SK-N-SH (cell line): ENCODE measurements around the gene MILR1. TPM values are rescaled to one million over a fixed set of nuclear protein-coding genes. Genes with fewer than 3 reads are reported as not detected.

Experiments used
- CTCF ChIA-PET: fragments of 300-600, 350-600 bp; formaldehyde crosslinking; extraction: SDS; loops from one replicate; lab custom pipeline; 2021; lab: Yijun Ruan, JAX
- POLR2A ChIA-PET: fragments of 350-600 bp; sonication (Branson Sonifier 250); formaldehyde crosslinking; extraction: SDS; loops from one replicate; lab custom pipeline; 2020; ENCODE audit warnings: antibody characterized with exemption, inconsistent platforms; lab: Yijun Ruan, JAX
- DNase-seq: peaks from one replicate; pipeline ENCODE4 v3.0.0; 2012
- H2AFZ ChIP-seq: fragments of 200-600 bp; sonication (generic); 2 replicates; pipeline ENCODE4 v1.8.1; 2016; ENCODE audit warnings: antibody characterized with exemption, mild to moderate bottlenecking, low read depth
- H3F3A ChIP-seq: fragments of 200-600 bp; sonication (generic); replicated peaks from 2 replicates; pipeline ENCODE3; 2016; ENCODE audit warnings: antibody characterized with exemption, mild to moderate bottlenecking; ENCODE audit not compliant: insufficient read depth
- H3K27ac ChIP-seq, 2 experiments: fragments of 200-500 bp in 1 of 2; fragments of 200-600 bp in 1 of 2; sonication (Bioruptor generic) in 1 of 2; sonication (generic), shearing (Covaris generic) in 1 of 2; 2 replicates each; pipeline versions ENCODE4 v1.5.1 to v1.6.1; 2014 to 2016; ENCODE audit warnings: low read depth in 2 of 2, inconsistent platforms in 1 of 2, low read length in 1 of 2, mild to moderate bottlenecking in 1 of 2, mixed read lengths in 1 of 2
- H3K27me3 ChIP-seq: fragments of 200-600 bp; sonication (generic), shearing (Covaris generic); 2 replicates; pipeline ENCODE4 v1.6.1; 2016; ENCODE audit warnings: mixed run types; ENCODE audit not compliant: insufficient read depth
- H3K36me3 ChIP-seq, 2 experiments: fragments of 200-500 bp in 1 of 2; fragments of 200-600 bp in 1 of 2; sonication (Bioruptor generic) in 1 of 2; sonication (generic) in 1 of 2; replicated peaks in 1 of 2; 2 replicates each; pipeline versions ENCODE3 to v1.5.1; 2014 to 2016; ENCODE audit warnings: low read length in 1 of 2, mild to moderate bottlenecking in 1 of 2; ENCODE audit not compliant: insufficient read depth in 2 of 2, control insufficient read depth in 1 of 2
- H3K4me1 ChIP-seq, 2 experiments: fragments of 200-500 bp in 1 of 2; fragments of 200-600 bp in 1 of 2; sonication (Bioruptor generic) in 1 of 2; sonication (generic), shearing (Covaris generic) in 1 of 2; 2 replicates each; pipeline versions ENCODE4 v1.5.1 to v1.6.1; 2014 to 2016; ENCODE audit warnings: low read depth in 1 of 2, low read length in 1 of 2, mixed run types in 1 of 2; ENCODE audit not compliant: insufficient read depth in 2 of 2, control insufficient read depth in 1 of 2
- H3K4me2 ChIP-seq: fragments of 200-600 bp; sonication (generic), shearing (Covaris generic); 2 replicates; pipeline ENCODE4 v1.6.1; 2017; ENCODE audit warnings: mixed run types
- H3K4me3 ChIP-seq, 2 experiments: fragments of 200-500 bp in 1 of 2; fragments of 200-600 bp in 1 of 2; sonication (Bioruptor generic) in 1 of 2; sonication (generic), shearing (Covaris generic) in 1 of 2; 2 replicates each; pipeline versions ENCODE4 v1.5.1 to v1.8.1; 2014 to 2016; ENCODE audit warnings: low read depth in 2 of 2, inconsistent platforms in 1 of 2, low read length in 1 of 2, mild to moderate bottlenecking in 1 of 2, mixed read lengths in 1 of 2, moderate library complexity in 1 of 2
- H3K79me2 ChIP-seq: fragments of 200-600 bp; sonication (generic); 2 replicates; pipeline ENCODE4 v1.8.1; 2017; ENCODE audit warnings: mild to moderate bottlenecking; ENCODE audit not compliant: insufficient read depth
- H3K9ac ChIP-seq: fragments of 200-600 bp; sonication (generic); 2 replicates; pipeline ENCODE4 v1.6.1; 2017; ENCODE audit warnings: mixed run types
- H3K9me2 ChIP-seq: fragments of 200-600 bp; sonication (generic); 2 replicates; pipeline ENCODE4 v1.6.1; 2017; ENCODE audit warnings: mixed run types
- H3K9me3 ChIP-seq: fragments of 200-600 bp; sonication (generic); 2 replicates; pipeline ENCODE4 v1.6.1; 2017; ENCODE audit warnings: mixed run types, mild to moderate bottlenecking, moderate library complexity
- H4K20me1 ChIP-seq: fragments of 200-600 bp; sonication (generic); 2 replicates; pipeline ENCODE4 v1.6.1; 2017; ENCODE audit warnings: mild to moderate bottlenecking, mixed run types; ENCODE audit not compliant: insufficient read depth
- ELF1 ChIP-seq: IDR thresholded peaks from 2 replicates; pipeline ENCODE4 v1.4.0; 2012
- EP300 ChIP-seq, 2 experiments: IDR thresholded peaks; 2 replicates each; pipeline versions ENCODE4 v1.4.0 to v1.6.1; 2012; ENCODE audit warnings: borderline replicate concordance in 1 of 2, low read depth in 1 of 2, low read length in 1 of 2
- FOSL2 ChIP-seq: IDR thresholded peaks from 2 replicates; pipeline ENCODE4 v1.4.0; 2012; ENCODE audit warnings: low read depth, mild to moderate bottlenecking, moderate library complexity, borderline replicate concordance
- FOXM1 ChIP-seq: IDR thresholded peaks from 2 replicates; pipeline ENCODE4 v1.4.0; 2012; ENCODE audit warnings: low read depth, mild to moderate bottlenecking
- GABPA ChIP-seq: IDR thresholded peaks from 2 replicates; pipeline ENCODE4 v1.4.0; 2012; ENCODE audit warnings: low read depth, mild to moderate bottlenecking
- GATA2 ChIP-seq: sonication (generic); formaldehyde crosslinking; IDR thresholded peaks from 2 replicates; pipeline ENCODE4 v1.5.0; 2020; ENCODE audit warnings: mild to moderate bottlenecking, missing genetic modification reagents
- NRF1 ChIP-seq: IDR thresholded peaks from 2 replicates; pipeline ENCODE4 v1.6.1; 2012; ENCODE audit warnings: low read depth, mild to moderate bottlenecking, low read length
- POLR2AphosphoS5 ChIP-seq: IDR thresholded peaks from 2 replicates; pipeline ENCODE4 v1.6.1; 2012; ENCODE audit warnings: low read depth, low read length
- RAD21 ChIP-seq: IDR thresholded peaks from 2 replicates; pipeline ENCODE4 v1.6.1; 2012; ENCODE audit warnings: mild to moderate bottlenecking, low read length
- RCOR1 ChIP-seq: fragments of 150-350 bp; IDR thresholded peaks from 2 replicates; pipeline ENCODE4 v1.6.1; 2017; ENCODE audit warnings: antibody characterized with exemption, low read length
- RFX5 ChIP-seq: IDR thresholded peaks from 2 replicates; pipeline ENCODE4 v1.6.1; 2012; ENCODE audit warnings: mild to moderate bottlenecking, improper control_type of control experiment, low read length
- RXRA ChIP-seq: IDR thresholded peaks from 2 replicates; pipeline ENCODE4 v1.4.0; 2012; ENCODE audit warnings: low read depth, mild to moderate bottlenecking, borderline replicate concordance
- SMC3 ChIP-seq: IDR thresholded peaks from 2 replicates; pipeline ENCODE4 v1.6.1; 2012; ENCODE audit warnings: low read depth, low read length, improper control_type of control experiment
- TAF1 ChIP-seq: IDR thresholded peaks from 2 replicates; pipeline ENCODE4 v1.6.1; 2012; ENCODE audit warnings: low read depth, mild to moderate bottlenecking, low read length, moderate library complexity, borderline replicate concordance
- TEAD4 ChIP-seq: IDR thresholded peaks from 2 replicates; pipeline ENCODE4 v1.4.0; 2012; ENCODE audit warnings: mild to moderate bottlenecking, borderline replicate concordance; ENCODE audit not compliant: insufficient read depth
- YY1 ChIP-seq: IDR thresholded peaks from 2 replicates; pipeline ENCODE4 v1.4.0; 2012; ENCODE audit warnings: low read depth, mild to moderate bottlenecking
- WGBS: methylation state at CpG from one replicate; pipeline ENCODE4 v1.1.6; 2017; ENCODE audit warnings: low lambda C conversion rate; 5-methylcytosine and 5-hydroxymethylcytosine counted together
- polyA plus RNA-seq, 3 experiments: library from polyadenylated mRNA; depleted of rRNA; stranded (reverse); fragments of >200 nt; gene quantifications; 2 replicates each; pipeline ENCODE4 v1.2.3, GENCODE V29; 2012
- TF ChIP-seq, protein P1 (sequence below): fragments of 200-600 bp; sonication (generic); IDR thresholded peaks from 2 replicates; pipeline ENCODE4 v1.6.1; 2017; ENCODE audit warnings: antibody characterized with exemption, mild to moderate bottlenecking, moderate library complexity
- TF ChIP-seq, protein P2 (sequence below): IDR thresholded peaks from 2 replicates; pipeline ENCODE4; 2012
- TF ChIP-seq, protein P3 (sequence below): IDR thresholded peaks from 2 replicates; pipeline ENCODE4 v1.4.0; 2012; ENCODE audit warnings: low read depth, borderline replicate concordance
- TF ChIP-seq, protein P4 (sequence below): fragments of 150-350 bp; IDR thresholded peaks from 2 replicates; pipeline ENCODE4 v1.6.1; 2016; ENCODE audit warnings: mild to moderate bottlenecking, low read depth, low read length
- TF ChIP-seq, protein P5 (sequence below): fragments of 150-350 bp; IDR thresholded peaks from 2 replicates; pipeline ENCODE4 v1.6.1; 2017; ENCODE audit warnings: antibody characterized with exemption, low read length, low read depth, borderline replicate concordance

MILR1 gene
- polyA plus RNA-seq, 1 of the 3 experiments (the other 2 are of a cell fraction) = 4.9 TPM

DNA sequence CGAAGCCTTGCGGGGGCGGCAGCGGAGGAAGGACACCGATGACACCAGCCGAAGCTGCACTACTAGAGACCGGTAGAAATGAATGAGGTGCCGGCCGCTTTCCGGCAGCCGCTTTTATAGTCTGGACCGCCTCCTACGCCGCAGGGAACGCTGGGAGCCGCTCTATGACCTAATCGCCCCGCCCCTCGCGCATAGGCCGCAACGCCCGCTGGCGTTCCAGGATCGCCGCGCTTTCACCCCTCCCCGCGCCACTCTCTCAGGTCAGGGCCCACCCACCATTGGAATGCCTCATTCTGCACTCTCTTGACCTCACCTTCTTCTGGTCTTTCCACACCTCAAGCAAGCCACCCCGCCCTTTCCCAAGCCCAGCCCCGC is 57.3 kb downstream of the MILR1 start, which contains the start of gene DDX5 (continued):
- TF ChIP-seq, protein P1, sequence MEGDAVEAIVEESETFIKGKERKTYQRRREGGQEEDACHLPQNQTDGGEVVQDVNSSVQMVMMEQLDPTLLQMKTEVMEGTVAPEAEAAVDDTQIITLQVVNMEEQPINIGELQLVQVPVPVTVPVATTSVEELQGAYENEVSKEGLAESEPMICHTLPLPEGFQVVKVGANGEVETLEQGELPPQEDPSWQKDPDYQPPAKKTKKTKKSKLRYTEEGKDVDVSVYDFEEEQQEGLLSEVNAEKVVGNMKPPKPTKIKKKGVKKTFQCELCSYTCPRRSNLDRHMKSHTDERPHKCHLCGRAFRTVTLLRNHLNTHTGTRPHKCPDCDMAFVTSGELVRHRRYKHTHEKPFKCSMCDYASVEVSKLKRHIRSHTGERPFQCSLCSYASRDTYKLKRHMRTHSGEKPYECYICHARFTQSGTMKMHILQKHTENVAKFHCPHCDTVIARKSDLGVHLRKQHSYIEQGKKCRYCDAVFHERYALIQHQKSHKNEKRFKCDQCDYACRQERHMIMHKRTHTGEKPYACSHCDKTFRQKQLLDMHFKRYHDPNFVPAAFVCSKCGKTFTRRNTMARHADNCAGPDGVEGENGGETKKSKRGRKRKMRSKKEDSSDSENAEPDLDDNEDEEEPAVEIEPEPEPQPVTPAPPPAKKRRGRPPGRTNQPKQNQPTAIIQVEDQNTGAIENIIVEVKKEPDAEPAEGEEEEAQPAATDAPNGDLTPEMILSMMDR = no peak
- TF ChIP-seq GATA2 (CRISPR knock-in tag) (no peak), FOSL2 (no peak), POLR2AphosphoS5 (peak; percentile 100), YY1 (peak; percentile 67; the same call in 1 of the 2 replicates), NRF1 (peak; percentile 62), FOXM1 (no peak), EP300 (IDR thresholded peaks at IDR 0.05; ENCODE audit: borderline replicate concordance in 1 of 2, low read depth in 1 of 2, low read length in 1 of 2) (peak in 1 of 2 experiments; percentile 18; a peak in 1 of 4 replicates), TEAD4 (no peak)
- TF ChIP-seq, protein P2, sequence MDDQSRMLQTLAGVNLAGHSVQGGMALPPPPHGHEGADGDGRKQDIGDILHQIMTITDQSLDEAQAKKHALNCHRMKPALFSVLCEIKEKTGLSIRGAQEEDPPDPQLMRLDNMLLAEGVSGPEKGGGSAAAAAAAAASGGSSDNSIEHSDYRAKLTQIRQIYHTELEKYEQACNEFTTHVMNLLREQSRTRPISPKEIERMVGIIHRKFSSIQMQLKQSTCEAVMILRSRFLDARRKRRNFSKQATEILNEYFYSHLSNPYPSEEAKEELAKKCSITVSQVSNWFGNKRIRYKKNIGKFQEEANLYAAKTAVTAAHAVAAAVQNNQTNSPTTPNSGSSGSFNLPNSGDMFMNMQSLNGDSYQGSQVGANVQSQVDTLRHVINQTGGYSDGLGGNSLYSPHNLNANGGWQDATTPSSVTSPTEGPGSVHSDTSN = peak; percentile 82

DNA sequence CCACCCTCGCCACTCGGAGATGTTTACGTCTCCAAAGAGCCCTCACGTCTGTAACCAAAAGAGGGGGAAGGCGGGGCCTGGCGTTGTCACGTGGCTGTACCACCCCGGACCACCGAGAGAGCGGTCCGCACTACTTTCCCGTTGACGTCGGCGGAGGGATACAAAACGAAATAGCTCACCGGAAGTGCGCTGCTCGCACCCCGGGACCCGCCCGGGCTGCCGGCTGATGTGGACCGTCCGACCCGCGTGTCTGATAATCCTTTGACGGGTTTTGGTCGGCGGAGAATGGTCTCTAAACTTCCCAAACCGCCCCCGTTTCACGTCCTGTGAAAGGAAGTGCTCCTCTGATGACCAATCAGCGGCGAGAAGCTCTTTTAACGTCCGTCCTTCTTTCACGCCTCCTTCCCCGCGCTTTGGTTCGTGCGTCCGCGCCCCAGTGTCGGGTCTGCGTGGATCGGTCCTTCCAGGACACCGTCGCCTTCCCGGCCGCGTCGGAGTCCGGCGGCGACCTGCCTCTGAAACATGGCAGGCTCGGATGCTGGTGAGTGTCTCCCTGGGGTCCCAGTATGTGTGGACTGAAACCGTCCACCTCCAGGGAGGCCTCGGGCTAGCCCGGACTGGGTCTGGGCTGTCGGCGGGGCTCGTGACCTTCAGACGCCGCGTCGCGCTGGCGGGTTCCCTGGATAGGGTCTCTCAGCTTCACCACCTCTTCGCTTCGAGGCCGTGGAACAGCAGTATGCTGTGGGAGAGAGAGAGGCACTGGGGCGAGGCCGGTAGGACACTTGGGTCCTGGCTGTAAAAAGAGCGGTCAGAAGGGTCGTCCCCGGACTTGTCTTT is 57.9 kb downstream of the MILR1 start, which contains the start of gene CEP95:
TSS of gene CEP95 (plus strand) at position 402 of the 837 bp plus-strand sequence. CDS start at position 523, 121 bp downstream.
- Histone ChIP-seq H3K27me3 (no peaks in the 10 kb centered on the region), H3K9ac (peak within 1 kb of the TSS; percentile 100), H3K4me3 (peak within 1 kb of the TSS; percentile 74 to 96), H3K4me1 (peaks cover 22 to 30% of the 10 kb centered on the region in 2 experiments), H2AFZ (peak within 1 kb of the TSS; percentile 56; the same call in 1 of the 2 replicates), H3F3A (peaks cover 41% of the 10 kb centered on the region), H3K9me3 (no peaks in the 10 kb centered on the region), H3K36me3 (peaks cover 65 to 67% of the 10 kb centered on the region in 2 experiments), H3K9me2 (no peaks in the 10 kb centered on the region), H4K20me1 (peaks cover 63% of the 10 kb centered on the region), H3K79me2 (peaks cover 93% of the 10 kb centered on the region), H3K27ac (peak within 1 kb of the TSS; percentile 98 to 100), H3K4me2 (peak within 1 kb of the TSS; percentile 86)
- ChIA-PET POLR2A (interaction anchor here (0.6 to 4.1 kb wide), 24 partner anchors 8 to 679 kb away, joined by 3 to 140 read pairs (median 4); partner anchors contain the start of genes FTSJ3, POLG2, PSMC5 and SMARCD2), CTCF (interaction anchor here (0.6 to 13.6 kb wide), 14 partner anchors 9 to 230 kb away, joined by 3 to 122 read pairs (median 5); partner anchors contain the start of gene POLG2)
- WGBS = 0% methylated on average over 70 of the region's 77 CpGs
- peak; percentile 97 for DNase-seq
- peak; percentile 79 for TF ChIP-seq GABPA
- TF ChIP-seq, protein P3, sequence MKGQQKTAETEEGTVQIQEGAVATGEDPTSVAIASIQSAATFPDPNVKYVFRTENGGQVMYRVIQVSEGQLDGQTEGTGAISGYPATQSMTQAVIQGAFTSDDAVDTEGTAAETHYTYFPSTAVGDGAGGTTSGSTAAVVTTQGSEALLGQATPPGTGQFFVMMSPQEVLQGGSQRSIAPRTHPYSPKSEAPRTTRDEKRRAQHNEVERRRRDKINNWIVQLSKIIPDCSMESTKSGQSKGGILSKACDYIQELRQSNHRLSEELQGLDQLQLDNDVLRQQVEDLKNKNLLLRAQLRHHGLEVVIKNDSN = peak; percentile 93
- TF ChIP-seq NRF1 = no peak
- peak; percentile 70 for TF ChIP-seq YY1
- TF ChIP-seq TAF1 = peak; percentile 89
- peak; percentile 88 for TF ChIP-seq ELF1
- TF ChIP-seq RAD21 = no peak
- TF ChIP-seq RXRA = peak; percentile 48; the same call in 1 of the 2 replicates
- TF ChIP-seq, protein P2 = peak; percentile 91
- TF ChIP-seq, protein P4, sequence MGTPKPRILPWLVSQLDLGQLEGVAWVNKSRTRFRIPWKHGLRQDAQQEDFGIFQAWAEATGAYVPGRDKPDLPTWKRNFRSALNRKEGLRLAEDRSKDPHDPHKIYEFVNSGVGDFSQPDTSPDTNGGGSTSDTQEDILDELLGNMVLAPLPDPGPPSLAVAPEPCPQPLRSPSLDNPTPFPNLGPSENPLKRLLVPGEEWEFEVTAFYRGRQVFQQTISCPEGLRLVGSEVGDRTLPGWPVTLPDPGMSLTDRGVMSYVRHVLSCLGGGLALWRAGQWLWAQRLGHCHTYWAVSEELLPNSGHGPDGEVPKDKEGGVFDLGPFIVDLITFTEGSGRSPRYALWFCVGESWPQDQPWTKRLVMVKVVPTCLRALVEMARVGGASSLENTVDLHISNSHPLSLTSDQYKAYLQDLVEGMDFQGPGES = no peak; the same call in 1 of the 2 replicates
- TF ChIP-seq RCOR1 = peak; percentile 18
- TF ChIP-seq SMC3 = no peak
- TF ChIP-seq, protein P5, sequence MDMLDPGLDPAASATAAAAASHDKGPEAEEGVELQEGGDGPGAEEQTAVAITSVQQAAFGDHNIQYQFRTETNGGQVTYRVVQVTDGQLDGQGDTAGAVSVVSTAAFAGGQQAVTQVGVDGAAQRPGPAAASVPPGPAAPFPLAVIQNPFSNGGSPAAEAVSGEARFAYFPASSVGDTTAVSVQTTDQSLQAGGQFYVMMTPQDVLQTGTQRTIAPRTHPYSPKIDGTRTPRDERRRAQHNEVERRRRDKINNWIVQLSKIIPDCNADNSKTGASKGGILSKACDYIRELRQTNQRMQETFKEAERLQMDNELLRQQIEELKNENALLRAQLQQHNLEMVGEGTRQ = peak; percentile 74
- TF ChIP-seq RFX5 = 0 out of 2 replicates have a peak, but pooled peaks have one; percentile 41
